ENCODE results near the gene PSMB1. TPM values are rescaled to one million over a fixed set of nuclear protein-coding genes. Genes with fewer than 3 reads are reported as not detected.
A peak's percentile ranks its signal among the peaks of the same experiment; 100 is the strongest.

PSMB1 gene
- total RNA-seq, 6 donors from 2014 or later: 63.9 to 203 (median 124) TPM

DNA sequence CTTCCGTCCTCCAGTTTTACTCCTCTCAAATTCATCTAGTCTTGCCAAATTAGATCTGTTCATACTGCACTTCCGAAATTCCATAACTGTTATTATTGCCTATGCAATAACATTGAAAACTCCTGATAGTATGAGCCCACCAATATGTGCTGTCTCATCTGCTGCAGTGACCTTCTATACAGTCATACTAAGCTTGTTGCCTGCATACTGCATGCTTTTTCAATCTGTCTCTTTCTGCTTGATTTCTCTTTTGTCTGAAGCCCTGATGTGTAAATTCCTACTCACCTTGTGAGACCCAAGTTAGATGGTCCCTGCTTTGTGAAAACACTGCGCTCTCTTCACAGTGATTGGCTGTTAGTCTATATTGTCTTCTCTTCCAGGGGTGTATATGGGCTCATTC, 2.2 kb upstream of the PSMB1 start:
- peaks cover 32 to 42% (median 38%) of the 10 kb centered on the region in 4 donors for H3K4me1 ChIP-seq
- H3K27ac ChIP-seq: no peak overlapping the region
- DNase-seq: no peak
- WGBS, 2 donors: 53 to 66% methylated on average over 3 of the region's 3 CpGs
- peak overlapping the region in 3 of 4 donors; percentile 76 to 97 (median 93) for H3K4me3 ChIP-seq
- no peak for ATAC-seq (ENCODE audit: low FRiP score in 2 of 2)
- H3K9me3 ChIP-seq: no peaks in the 10 kb centered on the region
- no peak for TF ChIP-seq CTCF (IDR thresholded peaks at IDR 0.05)
- no peak for TF ChIP-seq POLR2A (IDR thresholded peaks at IDR 0.05)
- no peak for TF ChIP-seq EP300 (IDR thresholded peaks at IDR 0.05)
- TF ChIP-seq POLR2AphosphoS5 (IDR thresholded peaks at IDR 0.05): no peak
- no peaks in the 10 kb centered on the region for H3K27me3 ChIP-seq
- peaks cover 0 to 31% (median 1%) of the 10 kb centered on the region in 4 donors for H3K36me3 ChIP-seq

GRCh38 chr6:170554796-170555137, 1.7 kb upstream of the PSMB1 start:
- peaks cover 0 to 26% (median 1%) of the 10 kb centered on the region in 4 donors for H3K36me3 ChIP-seq
- peak overlapping the region; percentile 75 to 97 (median 84) for H3K4me3 ChIP-seq
- 1 to 3% methylated on average over 7 of the region's 7 CpGs for WGBS, 2 donors
- TF ChIP-seq POLR2AphosphoS5 (IDR thresholded peaks at IDR 0.05) (no peak), CTCF (IDR thresholded peaks at IDR 0.05) (no peak), POLR2A (IDR thresholded peaks at IDR 0.05) (no peak), EP300 (IDR thresholded peaks at IDR 0.05) (no peak)
- peak overlapping the region; percentile 94 to 97 (median 94) for H3K27ac ChIP-seq
- peaks cover 37 to 48% (median 42%) of the 10 kb centered on the region in 4 donors for H3K4me1 ChIP-seq
- no peaks in the 10 kb centered on the region for H3K9me3 ChIP-seq
- no peak for ATAC-seq (ENCODE audit: low FRiP score in 2 of 2)
- no peaks in the 10 kb centered on the region for H3K27me3 ChIP-seq
- no peak for DNase-seq

DNA sequence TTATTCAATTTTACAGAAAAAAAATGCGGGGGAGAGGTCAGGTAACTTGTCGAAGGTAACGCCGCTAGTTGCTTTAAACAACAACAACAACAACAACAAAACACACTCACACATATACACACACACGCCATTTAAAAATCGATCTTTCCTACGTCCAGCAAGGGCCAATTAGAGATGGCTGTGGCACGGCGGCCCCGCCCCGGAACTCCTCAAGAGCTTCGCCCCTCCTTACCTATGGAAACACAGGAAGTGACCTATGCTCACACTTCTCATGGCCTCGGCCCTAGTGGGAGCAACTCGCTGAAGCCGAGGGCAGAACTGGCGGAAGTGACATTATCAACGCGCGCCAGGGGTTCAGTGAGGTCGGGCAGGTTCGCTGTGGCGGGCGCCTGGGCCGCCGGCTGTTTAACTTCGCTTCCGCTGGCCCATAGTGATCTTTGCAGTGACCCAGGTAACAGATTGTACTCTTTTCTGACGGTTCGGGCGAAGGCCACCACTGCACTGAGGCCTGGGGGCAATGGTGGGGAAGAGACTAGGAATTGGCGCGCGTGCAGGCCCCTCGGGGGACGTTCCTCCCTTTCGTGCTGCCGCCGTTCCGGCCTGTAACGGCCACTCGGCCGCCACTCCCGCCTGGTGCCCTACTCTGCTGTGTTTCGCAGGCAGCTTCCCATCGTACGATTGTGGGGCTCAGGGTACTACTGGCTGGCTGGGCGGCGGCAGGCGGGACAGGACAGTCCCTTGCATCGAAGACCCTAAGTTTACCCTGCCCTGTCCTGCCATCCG, 1.1 kb upstream of the PSMB1 start, which contains the start of gene TBP:
Gene TBP (plus strand): TSS at position 357 of the 783 bp plus-strand sequence. CDS start 2,661 bp downstream, outside the sequence.
- H3K36me3 ChIP-seq: peaks cover 0 to 20% (median 1%) of the 10 kb centered on the region in 4 donors
- ATAC-seq (ENCODE audit: low FRiP score in 2 of 2) (peak; percentile 98 to 99), DNase-seq (peak; percentile 98)
- 0 to 1% methylated on average over 19 to 49 of the region's 51 CpGs for WGBS, 2 donors
- peaks cover 38 to 53% (median 47%) of the 10 kb centered on the region in 4 donors for H3K4me1 ChIP-seq
- H3K4me3 ChIP-seq: peak within 1 kb of the TSS; percentile 75 to 97 (median 84)
- H3K27me3 ChIP-seq: no peaks in the 10 kb centered on the region
- H3K27ac ChIP-seq: peak within 1 kb of the TSS; percentile 94 to 97 (median 94)
- no peaks in the 10 kb centered on the region for H3K9me3 ChIP-seq
- peak in 3 of 4 donors; percentile 34 to 74 (median 70) for TF ChIP-seq POLR2A (IDR thresholded peaks at IDR 0.05)
- peak in 2 of 4 donors; percentile 29 to 85 for TF ChIP-seq EP300 (IDR thresholded peaks at IDR 0.05)
- TF ChIP-seq CTCF (IDR thresholded peaks at IDR 0.05): peak in 2 of 6 experiments; percentile 17
- TF ChIP-seq POLR2AphosphoS5 (IDR thresholded peaks at IDR 0.05): peak; percentile 94 to 96

- peak; percentile 47 to 73 for ATAC-seq (ENCODE audit: low FRiP score in 2 of 2)
- H3K27ac ChIP-seq: peak overlapping the region; percentile 94 to 97 (median 94)
- peaks cover 38 to 57% (median 51%) of the 10 kb centered on the region in 4 donors for H3K4me1 ChIP-seq
- no peaks in the 10 kb centered on the region for H3K9me3 ChIP-seq
- 0 to 1% methylated on average over 13 of the region's 13 CpGs for WGBS, 2 donors
- H3K27me3 ChIP-seq: no peaks in the 10 kb centered on the region
- TF ChIP-seq CTCF (IDR thresholded peaks at IDR 0.05): no peak
- TF ChIP-seq POLR2A (IDR thresholded peaks at IDR 0.05): peak in 1 of 4 donors; percentile 1
- peak overlapping the region; percentile 26 to 97 (median 84) for H3K4me3 ChIP-seq
- peak in 1 of 2 donors; percentile 51 for DNase-seq
- peaks cover 0 to 20% (median 3%) of the 10 kb centered on the region in 4 donors for H3K36me3 ChIP-seq
Measured at GRCh38 chr6:170553534-170554012, 466 bp upstream of the PSMB1 start.
